VCaP (cell line): ENCODE measurements around the gene MMP14.

ENCODE experiments used
- H3K27ac ChIP-seq: fragments of 450-650 bp; 2 replicates; pipeline ENCODE4 v1.5.1; 2017
- CTCF ChIP-seq: fragments of 450-650 bp; conservative IDR thresholded peaks from 2 replicates; pipeline ENCODE4 v1.5.1; 2017; ENCODE audit warnings: mild to moderate bottlenecking, moderate library complexity

Gene MMP14

GRCh38 chr14:22882064-22882463 lies 45.7 kb downstream of the MMP14 start:
- peak overlapping the region; percentile 35; the same call in 1 of the 2 replicates for H3K27ac ChIP-seq
- no peak for TF ChIP-seq CTCF

- no peak for TF ChIP-seq CTCF
- H3K27ac ChIP-seq = peak overlapping the region; percentile 35; the same call in 1 of the 2 replicates
Observed at GRCh38 chr14:22882529-22883172, 46.3 kb downstream of the MMP14 start.

GRCh38 chr14:22883173-22883976 lies 47.0 kb downstream of the MMP14 start, which contains the start of gene REM2:
Gene REM2 (plus strand): TSS chr14:22883222. CDS start chr14:22883288, 66 bp downstream.
- H3K27ac ChIP-seq = peak within 1 kb of the TSS; percentile 35; the same call in 1 of the 2 replicates
- TF ChIP-seq CTCF = no peak

GRCh38 chr14:22884076-22884737 lies 47.8 kb downstream of the MMP14 start:
- no peak for TF ChIP-seq CTCF
- H3K27ac ChIP-seq = no peak overlapping the region

- TF ChIP-seq CTCF = no peak
- no peak overlapping the region for H3K27ac ChIP-seq
Observed at GRCh38 chr14:22884738-22885523, 48.5 kb downstream of the MMP14 start.

GRCh38 chr14:22885975-22886374 lies 49.6 kb downstream of the MMP14 start:
- no peak for TF ChIP-seq CTCF
- peak overlapping the region; percentile 92 for H3K27ac ChIP-seq
